Measurements from ENCODE around the gene ST6GALNAC5. TPM values are rescaled to one million over a fixed set of nuclear protein-coding genes. Genes with fewer than 3 reads are reported as not detected.
"Not testable (repeated sequence)": the region's sequence is repeated elsewhere in the genome, so short reads cannot be mapped to it uniquely, and the experiment has no call there.

Gene ST6GALNAC5
- polyA plus RNA-seq (2013, experiment 1 of 2), result 6.3 TPM
- 6.1 TPM for polyA plus RNA-seq (2013, experiment 2 of 2)

GRCh38 chr1:76867342-76868130 is at the start of gene ST6GALNAC5:
Gene ST6GALNAC5 (plus strand): TSS chr1:76867480.
- no peaks in the 10 kb centered on the region for H3K27me3 ChIP-seq (ENCODE audit: insufficient read depth, low read length, poor library complexity)
- H3K56ac ChIP-seq (ENCODE audit: low read length), result peak within 1 kb of the TSS; percentile 91
- H3K36me3 ChIP-seq (ENCODE audit: control insufficient read depth, insufficient read depth, low read length), result no peaks in the 10 kb centered on the region
- peak; percentile 76 for DNase-seq
- peak within 1 kb of the TSS; percentile 90 for H3K18ac ChIP-seq (ENCODE audit: low read length)
- no peak within 1 kb of the TSS for H4K5ac ChIP-seq (ENCODE audit: low read length)
- no peak within 1 kb of the TSS for H3K27ac ChIP-seq (ENCODE audit: low read depth, low read length)
- H3K9ac ChIP-seq (ENCODE audit: low read length), result peak within 1 kb of the TSS; percentile 86
- peak within 1 kb of the TSS; percentile 83 for H3K4ac ChIP-seq (ENCODE audit: low read depth, low read length)
- no peaks in the 10 kb centered on the region for H3K4me1 ChIP-seq (ENCODE audit: control insufficient read depth, low read depth, low read length)
- H3K23ac ChIP-seq (ENCODE audit: low read length), result peak within 1 kb of the TSS; percentile 59
- peak within 1 kb of the TSS; percentile 76 for H3K4me3 ChIP-seq (ENCODE audit: low read length)
- no peak within 1 kb of the TSS for H2BK120ac ChIP-seq (ENCODE audit: low read depth, low read length)
- WGBS (ENCODE audit: extremely low coverage, insufficient coverage, low lambda C conversion rate), result no CpG with 5 or more reads among the region's 50 CpGs
- no peak within 1 kb of the TSS for H2BK15ac ChIP-seq (replicated peaks; ENCODE audit: low read depth)
- no peak within 1 kb of the TSS for H4K8ac ChIP-seq (ENCODE audit: low read depth, low read length)
- H3K79me2 ChIP-seq (ENCODE audit: control insufficient read depth, insufficient read depth, low read length), result no peaks in the 10 kb centered on the region
- no peaks in the 10 kb centered on the region for H3K79me1 ChIP-seq (ENCODE audit: low read length)
- no peak within 1 kb of the TSS for H2AK5ac ChIP-seq (ENCODE audit: low read length)
- H3K4me2 ChIP-seq (ENCODE audit: low read length), result peak within 1 kb of the TSS; percentile 54
- H2BK5ac ChIP-seq (ENCODE audit: low read length), result no peak within 1 kb of the TSS

- H3K36me3 ChIP-seq (ENCODE audit: control insufficient read depth, insufficient read depth, low read length), result no peaks in the 10 kb centered on the region
- no peaks in the 10 kb centered on the region for H3K79me1 ChIP-seq (ENCODE audit: low read length)
- H3K79me2 ChIP-seq (ENCODE audit: control insufficient read depth, insufficient read depth, low read length), result no peaks in the 10 kb centered on the region
- H3K4me3 ChIP-seq (ENCODE audit: low read length), result no peak overlapping the region
- no peak overlapping the region for H3K56ac ChIP-seq (ENCODE audit: low read length)
- no peak overlapping the region for H2AK5ac ChIP-seq (ENCODE audit: low read length)
- H3K9ac ChIP-seq (ENCODE audit: low read length), result no peak overlapping the region
- DNase-seq, result no peak
- H4K5ac ChIP-seq (ENCODE audit: low read length), result no peak overlapping the region
- H3K23ac ChIP-seq (ENCODE audit: low read length), result no peak overlapping the region
- H3K4ac ChIP-seq (ENCODE audit: low read depth, low read length), result no peak overlapping the region
- no peak overlapping the region for H2BK120ac ChIP-seq (ENCODE audit: low read depth, low read length)
- no peak overlapping the region for H4K8ac ChIP-seq (ENCODE audit: low read depth, low read length)
- peaks cover 2% of the 10 kb centered on the region for H3K4me1 ChIP-seq (ENCODE audit: control insufficient read depth, low read depth, low read length)
- H3K27me3 ChIP-seq (ENCODE audit: insufficient read depth, low read length, poor library complexity), result no peaks in the 10 kb centered on the region
- WGBS (ENCODE audit: extremely low coverage, insufficient coverage, low lambda C conversion rate), result no CpG with 5 or more reads among the region's 2 CpGs
- H2BK15ac ChIP-seq (replicated peaks; ENCODE audit: low read depth), result no peak overlapping the region
- no peak overlapping the region for H3K27ac ChIP-seq (ENCODE audit: low read depth, low read length)
- H3K4me2 ChIP-seq (ENCODE audit: low read length), result no peak overlapping the region
- H2BK5ac ChIP-seq (ENCODE audit: low read length), result no peak overlapping the region
- H3K18ac ChIP-seq (ENCODE audit: low read length), result no peak overlapping the region
Measured at GRCh38 chr1:76820028-76820427, 47.3 kb upstream of the ST6GALNAC5 start.

GRCh38 chr1:76822961-76823360 is 44.3 kb upstream of the ST6GALNAC5 start:
- H2AK5ac ChIP-seq (ENCODE audit: low read length); H3K4ac ChIP-seq (ENCODE audit: low read depth, low read length); DNase-seq; H3K36me3 ChIP-seq (ENCODE audit: control insufficient read depth, insufficient read depth, low read length); H3K4me3 ChIP-seq (ENCODE audit: low read length); H2BK120ac ChIP-seq (ENCODE audit: low read depth, low read length); H3K79me1 ChIP-seq (ENCODE audit: low read length); H4K8ac ChIP-seq (ENCODE audit: low read depth, low read length); H3K23ac ChIP-seq (ENCODE audit: low read length); H3K4me2 ChIP-seq (ENCODE audit: low read length); H2BK15ac ChIP-seq (replicated peaks; ENCODE audit: low read depth); H3K27me3 ChIP-seq (ENCODE audit: insufficient read depth, low read length, poor library complexity); H3K79me2 ChIP-seq (ENCODE audit: control insufficient read depth, insufficient read depth, low read length); H4K5ac ChIP-seq (ENCODE audit: low read length); H2BK5ac ChIP-seq (ENCODE audit: low read length); H3K27ac ChIP-seq (ENCODE audit: low read depth, low read length); H3K4me1 ChIP-seq (ENCODE audit: control insufficient read depth, low read depth, low read length); H3K9ac ChIP-seq (ENCODE audit: low read length); H3K18ac ChIP-seq (ENCODE audit: low read length); H3K56ac ChIP-seq (ENCODE audit: low read length): not testable (repeated sequence)

GRCh38 chr1:76824106-76824505 is 43.2 kb upstream of the ST6GALNAC5 start:
- H2BK5ac ChIP-seq (ENCODE audit: low read length), result no peak overlapping the region
- no peaks in the 10 kb centered on the region for H3K79me1 ChIP-seq (ENCODE audit: low read length)
- H3K4me2 ChIP-seq (ENCODE audit: low read length), result no peak overlapping the region
- no peak overlapping the region for H2BK15ac ChIP-seq (replicated peaks; ENCODE audit: low read depth)
- H3K23ac ChIP-seq (ENCODE audit: low read length), result no peak overlapping the region
- H3K18ac ChIP-seq (ENCODE audit: low read length), result no peak overlapping the region
- H3K79me2 ChIP-seq (ENCODE audit: control insufficient read depth, insufficient read depth, low read length), result no peaks in the 10 kb centered on the region
- H2AK5ac ChIP-seq (ENCODE audit: low read length), result no peak overlapping the region
- DNase-seq, result no peak
- H2BK120ac ChIP-seq (ENCODE audit: low read depth, low read length), result no peak overlapping the region
- H3K4ac ChIP-seq (ENCODE audit: low read depth, low read length), result no peak overlapping the region
- no peak overlapping the region for H3K27ac ChIP-seq (ENCODE audit: low read depth, low read length)
- H3K27me3 ChIP-seq (ENCODE audit: insufficient read depth, low read length, poor library complexity), result no peaks in the 10 kb centered on the region
- no peak overlapping the region for H3K9ac ChIP-seq (ENCODE audit: low read length)
- no peak overlapping the region for H4K8ac ChIP-seq (ENCODE audit: low read depth, low read length)
- no peaks in the 10 kb centered on the region for H3K4me1 ChIP-seq (ENCODE audit: control insufficient read depth, low read depth, low read length)
- H4K5ac ChIP-seq (ENCODE audit: low read length), result no peak overlapping the region
- no peak overlapping the region for H3K56ac ChIP-seq (ENCODE audit: low read length)
- no peak overlapping the region for H3K4me3 ChIP-seq (ENCODE audit: low read length)
- no peaks in the 10 kb centered on the region for H3K36me3 ChIP-seq (ENCODE audit: control insufficient read depth, insufficient read depth, low read length)

GRCh38 chr1:76826072-76826845 is 41.0 kb upstream of the ST6GALNAC5 start:
- Histone ChIP-seq H2BK120ac (ENCODE audit: low read depth, low read length) (no peak overlapping the region), H3K4me2 (ENCODE audit: low read length) (no peak overlapping the region), H3K79me2 (ENCODE audit: control insufficient read depth, insufficient read depth, low read length) (no peaks in the 10 kb centered on the region), H2BK5ac (ENCODE audit: low read length) (no peak overlapping the region), H2BK15ac (replicated peaks; ENCODE audit: low read depth) (no peak overlapping the region), H3K36me3 (ENCODE audit: control insufficient read depth, insufficient read depth, low read length) (no peaks in the 10 kb centered on the region), H3K4me3 (ENCODE audit: low read length) (no peak overlapping the region), H4K8ac (ENCODE audit: low read depth, low read length) (no peak overlapping the region), H4K5ac (ENCODE audit: low read length) (no peak overlapping the region), H3K27ac (ENCODE audit: low read depth, low read length) (no peak overlapping the region), H3K4ac (ENCODE audit: low read depth, low read length) (no peak overlapping the region), H3K4me1 (ENCODE audit: control insufficient read depth, low read depth, low read length) (no peaks in the 10 kb centered on the region), H2AK5ac (ENCODE audit: low read length) (no peak overlapping the region), H3K9ac (ENCODE audit: low read length) (no peak overlapping the region), H3K18ac (ENCODE audit: low read length) (no peak overlapping the region), H3K23ac (ENCODE audit: low read length) (no peak overlapping the region), H3K56ac (ENCODE audit: low read length) (no peak overlapping the region), H3K27me3 (ENCODE audit: insufficient read depth, low read length, poor library complexity) (no peaks in the 10 kb centered on the region), H3K79me1 (ENCODE audit: low read length) (no peaks in the 10 kb centered on the region)
- no CpG with 5 or more reads among the region's 4 CpGs for WGBS (ENCODE audit: extremely low coverage, insufficient coverage, low lambda C conversion rate)
- no peak for DNase-seq
